Muscle layer of duodenum (tissue), 2 donors: ENCODE data around the gene MTURN.

Source experiments
- H3K27ac ChIP-seq: one replicate; pipeline ENCODE4 v1.7.0; 2013; ENCODE audit warnings: mild to moderate bottlenecking, low read length
- H3K27me3 ChIP-seq: one replicate; pipeline ENCODE4 v1.7.0; 2013; ENCODE audit warnings: low read depth, mild to moderate bottlenecking, control low read depth, low read length
- H3K36me3 ChIP-seq, 2 donors: one replicate each; pipeline ENCODE4 v1.7.0; 2013; ENCODE audit warnings: low read length in 2 of 2, control low read depth in 1 of 2, mild to moderate bottlenecking in 1 of 2; ENCODE audit not compliant: insufficient read depth in 2 of 2, control insufficient read depth in 1 of 2
- H3K4me1 ChIP-seq, 2 donors: one replicate each; pipeline ENCODE4 v1.7.0; 2013; ENCODE audit warnings: low read length in 2 of 2, mild to moderate bottlenecking in 2 of 2, control low read depth in 1 of 2, moderate library complexity in 1 of 2; ENCODE audit not compliant: insufficient read depth in 2 of 2, control insufficient read depth in 1 of 2
- H3K4me3 ChIP-seq, 2 donors: one replicate each; pipeline ENCODE4 v1.7.0; 2013; ENCODE audit warnings: low read length in 2 of 2, low read depth in 1 of 2, mild to moderate bottlenecking in 1 of 2
- H3K9me3 ChIP-seq, 2 donors: one replicate each; pipeline ENCODE4 v1.7.0; 2013; ENCODE audit warnings: low read length in 2 of 2, control low read depth in 1 of 2, mild to moderate bottlenecking in 1 of 2; ENCODE audit not compliant: control insufficient read depth in 1 of 2
- donor health status: healthy.

The MTURN gene

GRCh38 chr7:30196408-30196807, 61.6 kb downstream of the MTURN start:
- no peaks in the 10 kb centered on the region for H3K4me1 ChIP-seq
- H3K9me3 ChIP-seq, result peaks cover 0 to 3% of the 10 kb centered on the region in 2 donors
- no peaks in the 10 kb centered on the region for H3K36me3 ChIP-seq
- no peak overlapping the region for H3K27ac ChIP-seq
- no peaks in the 10 kb centered on the region for H3K27me3 ChIP-seq
- no peak overlapping the region for H3K4me3 ChIP-seq

GRCh38 chr7:30197438-30197837, 62.7 kb downstream of the MTURN start:
- no peaks in the 10 kb centered on the region for H3K27me3 ChIP-seq
- H3K4me3 ChIP-seq, result no peak overlapping the region
- peaks cover 0 to 3% of the 10 kb centered on the region in 2 donors for H3K9me3 ChIP-seq
- no peak overlapping the region for H3K27ac ChIP-seq
- no peaks in the 10 kb centered on the region for H3K36me3 ChIP-seq
- peaks cover 0 to under 1% of the 10 kb centered on the region in 2 donors for H3K4me1 ChIP-seq

DNA sequence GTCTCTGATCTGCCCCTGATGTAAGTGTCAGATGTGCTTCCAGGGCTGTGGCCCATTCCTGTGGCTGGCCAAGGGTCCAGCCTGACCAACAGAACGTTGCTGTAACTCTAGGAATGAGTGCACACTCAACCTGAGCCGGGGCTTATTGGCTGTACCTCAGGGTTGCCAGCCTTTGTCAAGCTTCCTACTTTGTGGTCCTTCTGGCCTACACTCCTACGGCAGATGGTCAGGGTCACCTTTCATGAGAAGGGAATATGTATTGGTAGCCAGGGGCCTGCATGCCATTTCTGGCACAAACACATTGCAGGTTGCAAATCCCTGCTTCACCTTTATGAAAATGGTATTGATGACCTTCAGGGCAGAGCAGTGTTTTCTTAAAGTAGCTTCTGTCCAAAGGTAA, 64.5 kb downstream of the MTURN start:
- Histone ChIP-seq H3K36me3 (no peaks in the 10 kb centered on the region), H3K4me1 (peaks cover 0 to 4% of the 10 kb centered on the region in 2 donors), H3K9me3 (peaks cover 0 to 3% of the 10 kb centered on the region in 2 donors), H3K4me3 (no peak overlapping the region), H3K27me3 (no peaks in the 10 kb centered on the region), H3K27ac (no peak overlapping the region)

DNA sequence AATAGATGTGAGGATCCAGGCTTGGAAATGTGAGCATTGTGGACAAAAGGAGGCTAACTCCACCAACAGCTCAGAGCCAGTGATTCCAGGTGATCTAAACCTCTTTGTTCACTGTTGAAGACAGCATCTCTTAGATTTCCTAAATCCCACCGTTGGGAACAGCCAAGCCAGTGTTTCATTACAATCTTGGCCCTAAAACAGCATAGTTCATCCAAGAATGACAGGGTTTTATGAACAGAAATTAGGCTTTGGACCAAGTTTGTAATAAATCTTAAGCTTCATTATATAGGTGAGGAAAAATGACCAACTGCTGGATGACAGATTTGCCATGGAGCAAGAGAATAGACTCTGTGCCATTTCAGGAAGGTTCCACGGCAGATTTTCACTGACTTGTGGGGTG, 65.8 kb downstream of the MTURN start:
- Histone ChIP-seq H3K9me3 (no peaks in the 10 kb centered on the region), H3K4me1 (peaks cover 0 to 4% of the 10 kb centered on the region in 2 donors), H3K36me3 (no peaks in the 10 kb centered on the region), H3K27me3 (no peaks in the 10 kb centered on the region), H3K27ac (no peak overlapping the region), H3K4me3 (no peak overlapping the region)

DNA sequence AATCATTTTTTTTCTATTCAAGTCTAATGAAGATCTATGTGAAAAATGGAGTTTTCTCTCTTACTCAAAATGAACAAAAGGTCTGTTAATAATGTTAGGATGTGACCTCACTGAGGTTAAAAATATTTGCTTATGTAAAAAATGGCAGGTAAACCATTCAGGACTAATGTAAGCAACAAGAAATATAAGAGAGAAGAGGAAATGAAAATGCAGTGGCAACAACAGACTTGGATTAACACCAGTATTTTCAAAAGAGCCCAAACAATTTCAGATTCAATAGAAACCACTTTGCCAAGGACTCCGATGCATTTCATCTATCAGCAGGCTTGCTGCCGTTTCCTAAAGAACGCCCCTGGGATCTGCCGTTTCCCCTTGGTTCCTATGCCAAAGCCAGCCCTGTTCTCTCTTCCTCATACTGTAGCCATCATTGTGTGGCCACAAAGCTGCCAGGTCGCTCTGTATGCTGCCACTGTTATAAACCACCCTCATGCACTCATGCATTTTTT, 66.4 kb downstream of the MTURN start:
- Histone ChIP-seq H3K27ac (no peak overlapping the region), H3K27me3 (no peaks in the 10 kb centered on the region), H3K36me3 (no peaks in the 10 kb centered on the region), H3K4me3 (no peak overlapping the region), H3K9me3 (no peaks in the 10 kb centered on the region), H3K4me1 (peaks cover 0 to 4% of the 10 kb centered on the region in 2 donors)

- H3K4me1 ChIP-seq, result peaks cover 0 to 4% of the 10 kb centered on the region in 2 donors
- no peak overlapping the region for H3K27ac ChIP-seq
- H3K4me3 ChIP-seq, result no peak overlapping the region
- no peaks in the 10 kb centered on the region for H3K9me3 ChIP-seq
- no peaks in the 10 kb centered on the region for H3K36me3 ChIP-seq
- no peaks in the 10 kb centered on the region for H3K27me3 ChIP-seq
Measured at GRCh38 chr7:30201921-30202320, 67.1 kb downstream of the MTURN start.

GRCh38 chr7:30202671-30203070, 67.9 kb downstream of the MTURN start:
- Histone ChIP-seq H3K9me3 (no peaks in the 10 kb centered on the region), H3K36me3 (no peaks in the 10 kb centered on the region), H3K27ac (no peak overlapping the region), H3K27me3 (no peaks in the 10 kb centered on the region), H3K4me3 (no peak overlapping the region), H3K4me1 (peaks cover 0 to 4% of the 10 kb centered on the region in 2 donors)

GRCh38 chr7:30206491-30206890, 71.7 kb downstream of the MTURN start:
- peaks cover 0 to 4% of the 10 kb centered on the region in 2 donors for H3K4me1 ChIP-seq
- H3K27me3 ChIP-seq, result no peaks in the 10 kb centered on the region
- H3K36me3 ChIP-seq, result no peaks in the 10 kb centered on the region
- H3K27ac ChIP-seq, result no peak overlapping the region
- no peaks in the 10 kb centered on the region for H3K9me3 ChIP-seq
- no peak overlapping the region for H3K4me3 ChIP-seq

DNA sequence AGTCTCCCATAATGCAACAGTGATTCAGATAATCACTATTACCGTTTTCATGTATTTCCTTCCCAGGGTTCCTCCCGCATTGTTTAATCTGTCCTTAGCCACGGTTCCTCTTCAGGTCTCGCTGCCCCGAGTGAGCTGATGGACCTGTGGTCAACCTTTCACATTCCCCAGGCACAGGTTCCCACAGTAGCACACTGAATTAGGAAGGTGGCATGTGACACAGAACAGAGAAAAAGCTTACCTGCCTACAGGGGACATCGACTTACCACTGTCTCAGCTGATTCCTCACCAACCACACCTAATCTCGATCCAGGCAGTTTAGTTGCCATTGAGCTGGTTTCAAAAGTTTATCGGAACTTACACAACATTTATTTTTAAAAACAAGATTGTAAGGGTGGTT, 72.2 kb downstream of the MTURN start:
- Histone ChIP-seq H3K36me3 (no peaks in the 10 kb centered on the region), H3K9me3 (no peaks in the 10 kb centered on the region), H3K4me3 (no peak overlapping the region), H3K27ac (no peak overlapping the region), H3K4me1 (peaks cover 0 to 4% of the 10 kb centered on the region in 2 donors), H3K27me3 (no peaks in the 10 kb centered on the region)

- no peak overlapping the region for H3K4me3 ChIP-seq
Measured at GRCh38 chr7:30207376-30207775, 72.6 kb downstream of the MTURN start.

DNA sequence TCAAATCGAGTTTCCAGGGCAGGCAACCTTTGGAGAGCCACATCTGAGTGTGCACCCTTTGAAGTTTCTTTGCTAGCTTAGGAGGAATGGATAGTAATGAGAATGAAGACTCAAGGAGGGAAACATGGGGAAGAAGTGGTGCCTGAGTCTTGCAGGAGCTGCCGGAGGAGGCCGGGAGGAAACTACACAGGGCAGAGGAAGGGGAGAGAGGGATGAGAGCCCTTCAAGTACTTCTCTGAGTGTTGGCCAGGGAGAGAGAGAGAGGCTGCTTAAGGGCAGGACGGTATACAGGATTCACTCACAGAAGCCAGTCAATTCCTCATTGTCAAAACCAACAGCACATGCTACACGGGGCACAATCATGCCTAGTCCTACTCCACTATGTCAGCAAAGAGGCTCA, 75.2 kb downstream of the MTURN start:
- no peaks in the 10 kb centered on the region for H3K36me3 ChIP-seq
- H3K4me1 ChIP-seq, result no peaks in the 10 kb centered on the region
- H3K27me3 ChIP-seq, result no peaks in the 10 kb centered on the region
- H3K4me3 ChIP-seq, result no peak overlapping the region
- H3K9me3 ChIP-seq, result no peaks in the 10 kb centered on the region
- no peak overlapping the region for H3K27ac ChIP-seq

More at GRCh38 chr7:30207376-30207775, 72.6 kb downstream of the MTURN start:
- Histone ChIP-seq H3K27me3 (no peaks in the 10 kb centered on the region), H3K27ac (no peak overlapping the region), H3K36me3 (no peaks in the 10 kb centered on the region), H3K4me1 (peaks cover 0 to 4% of the 10 kb centered on the region in 2 donors), H3K9me3 (no peaks in the 10 kb centered on the region)
